Liver (tissue), 3 donors: Measurements from ENCODE around the gene TTLL12.

Source experiments
- ATF3 ChIP-seq: IDR thresholded peaks from 2 replicates; pipeline ENCODE4 v1.6.1; 2016; ENCODE audit warnings: antibody characterized with exemption
- CTCF ChIP-seq: fragments of 150-350 bp; IDR thresholded peaks from 2 replicates; pipeline ENCODE4 v1.5.1; 2017; ENCODE audit warnings: improper control_type of control experiment, low read depth, low read length; ENCODE audit not compliant: missing input control
- MAX ChIP-seq: IDR thresholded peaks from 2 replicates; pipeline ENCODE4 v1.6.1; 2016; ENCODE audit warnings: antibody characterized with exemption
- SP1 ChIP-seq: IDR thresholded peaks from 2 replicates; pipeline ENCODE4 v1.6.1; 2018; ENCODE audit warnings: antibody characterized with exemption, mild to moderate bottlenecking
- TF ChIP-seq, protein P1 (sequence below): IDR thresholded peaks from 2 replicates; pipeline ENCODE4 v1.6.1; 2016; ENCODE audit warnings: antibody characterized with exemption, mild to moderate bottlenecking
- donor health status: healthy.
- donor health status: healthy.

- TF ChIP-seq CTCF (no peak), ATF3 (no peak), SP1 (no peak), MAX (no peak)
- TF ChIP-seq, protein P1, sequence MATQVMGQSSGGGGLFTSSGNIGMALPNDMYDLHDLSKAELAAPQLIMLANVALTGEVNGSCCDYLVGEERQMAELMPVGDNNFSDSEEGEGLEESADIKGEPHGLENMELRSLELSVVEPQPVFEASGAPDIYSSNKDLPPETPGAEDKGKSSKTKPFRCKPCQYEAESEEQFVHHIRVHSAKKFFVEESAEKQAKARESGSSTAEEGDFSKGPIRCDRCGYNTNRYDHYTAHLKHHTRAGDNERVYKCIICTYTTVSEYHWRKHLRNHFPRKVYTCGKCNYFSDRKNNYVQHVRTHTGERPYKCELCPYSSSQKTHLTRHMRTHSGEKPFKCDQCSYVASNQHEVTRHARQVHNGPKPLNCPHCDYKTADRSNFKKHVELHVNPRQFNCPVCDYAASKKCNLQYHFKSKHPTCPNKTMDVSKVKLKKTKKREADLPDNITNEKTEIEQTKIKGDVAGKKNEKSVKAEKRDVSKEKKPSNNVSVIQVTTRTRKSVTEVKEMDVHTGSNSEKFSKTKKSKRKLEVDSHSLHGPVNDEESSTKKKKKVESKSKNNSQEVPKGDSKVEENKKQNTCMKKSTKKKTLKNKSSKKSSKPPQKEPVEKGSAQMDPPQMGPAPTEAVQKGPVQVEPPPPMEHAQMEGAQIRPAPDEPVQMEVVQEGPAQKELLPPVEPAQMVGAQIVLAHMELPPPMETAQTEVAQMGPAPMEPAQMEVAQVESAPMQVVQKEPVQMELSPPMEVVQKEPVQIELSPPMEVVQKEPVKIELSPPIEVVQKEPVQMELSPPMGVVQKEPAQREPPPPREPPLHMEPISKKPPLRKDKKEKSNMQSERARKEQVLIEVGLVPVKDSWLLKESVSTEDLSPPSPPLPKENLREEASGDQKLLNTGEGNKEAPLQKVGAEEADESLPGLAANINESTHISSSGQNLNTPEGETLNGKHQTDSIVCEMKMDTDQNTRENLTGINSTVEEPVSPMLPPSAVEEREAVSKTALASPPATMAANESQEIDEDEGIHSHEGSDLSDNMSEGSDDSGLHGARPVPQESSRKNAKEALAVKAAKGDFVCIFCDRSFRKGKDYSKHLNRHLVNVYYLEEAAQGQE = no peak
Measured at GRCh38 chr22:43210631-43211515, 23.9 kb upstream of the TTLL12 start.
